Activated B cell treated with CpG ODN at 0.5 μM for 24 hours (primary cell): ENCODE results near the gene TRERF1. TPM values are rescaled to one million over a fixed set of nuclear protein-coding genes. Genes with fewer than 3 reads are reported as not detected.

Source experiments
- ATAC-seq: fragments of 200-7000 bp; cut with Tn5 transposase; one replicate; pipeline ENCODE4 v1.10.0; 2021; ENCODE audit warnings: low read depth, mild to moderate bottlenecking, moderate library complexity
- CTCF ChIA-PET: fragments of 350-600 bp; sonication (Branson Sonifier 250); formaldehyde crosslinking; loops from one replicate; lab custom pipeline; 2021; ENCODE audit warnings: antibody characterized with exemption; lab: Charles Lee
- POLR2A ChIA-PET: fragments of 350-600 bp; sonication (Branson Sonifier 250); formaldehyde crosslinking; loops from one replicate; lab custom pipeline; 2021; ENCODE audit warnings: antibody characterized with exemption; lab: Charles Lee
- DNase-seq: peaks from one replicate; pipeline ENCODE4 v3.0.0; 2022
- H3K27ac Mint-ChIP-seq: one replicate; pipeline ENCODE4 v1.8.0; 2020; ENCODE audit warnings: mixed read lengths
- H3K27me3 Mint-ChIP-seq: one replicate; pipeline ENCODE4 v1.8.0; 2021; ENCODE audit warnings: mixed read lengths
- H3K36me3 Mint-ChIP-seq: one replicate; pipeline ENCODE4 v1.8.0; 2021; ENCODE audit warnings: low read depth, mixed read lengths
- H3K4me1 Mint-ChIP-seq: one replicate; pipeline ENCODE4 v1.8.0; 2021; ENCODE audit warnings: mixed read lengths
- H3K4me3 Mint-ChIP-seq: one replicate; pipeline ENCODE4 v1.8.0; 2020; ENCODE audit warnings: mild to moderate bottlenecking, mixed read lengths
- H3K9me3 Mint-ChIP-seq: one replicate; pipeline ENCODE4 v1.8.0; 2020; ENCODE audit warnings: mixed read lengths
- CTCF ChIP-seq: fragments of 200-600 bp; IDR thresholded peaks from one replicate; pipeline ENCODE4 v1.8.0; 2022; ENCODE audit warnings: antibody characterized with exemption, mild to moderate bottlenecking
- intact Hi-C: fragments of 100-400 bp; cut with micrococcal nuclease; formaldehyde crosslinking; loops from one replicate; pipeline ENCODE4 v1.15.1; 2024
- total RNA-seq: library from RNA; stranded (reverse); gene quantifications from 2 replicates; pipeline ENCODE4 v1.2.3, GENCODE V29; 2022

The TRERF1 gene
- total RNA-seq, 1 donor from 2014 or later, result 4.1 TPM

- Mint-ChIP-seq H3K4me1 (peaks cover 10% of the 10 kb centered on the region), H3K27me3 (no peaks in the 10 kb centered on the region), H3K4me3 (no peak overlapping the region), H3K27ac (no peak overlapping the region), H3K9me3 (peaks cover 2% of the 10 kb centered on the region), H3K36me3 (no peaks in the 10 kb centered on the region)
- ATAC-seq (no peak), DNase-seq (no peak)
- intact Hi-C loops, result no loop called here
- TF ChIP-seq CTCF, result no peak
- ChIA-PET CTCF (interaction anchor here (1.0 kb wide), 1 partner anchor 266 kb away, joined by 3 read pairs; no protein-coding TSS in a partner anchor), POLR2A (no interaction called here)
Observed at GRCh38 chr6:42281570-42281969, 170.2 kb downstream of the TRERF1 start.

GRCh38 chr6:42280966-42281533 is 170.7 kb downstream of the TRERF1 start:
- intact Hi-C loops, result no loop called here
- TF ChIP-seq CTCF, result no peak
- Mint-ChIP-seq H3K9me3 (peaks cover 2% of the 10 kb centered on the region), H3K4me3 (no peak overlapping the region), H3K27me3 (no peaks in the 10 kb centered on the region), H3K4me1 (peaks cover 10% of the 10 kb centered on the region), H3K36me3 (no peaks in the 10 kb centered on the region), H3K27ac (no peak overlapping the region)
- DNase-seq, result no peak
- POLR2A ChIA-PET, result interaction anchor here (0.6 kb wide), 1 partner anchor 449 kb away, joined by 3 read pairs; no protein-coding TSS in a partner anchor
- CTCF ChIA-PET, result interaction anchor here (1.0 kb wide), 1 partner anchor 266 kb away, joined by 3 read pairs; no protein-coding TSS in a partner anchor
- ATAC-seq, result no peak

- H3K36me3 Mint-ChIP-seq, result no peaks in the 10 kb centered on the region
- no peaks in the 10 kb centered on the region for H3K27me3 Mint-ChIP-seq
- no peak for DNase-seq
- ATAC-seq, result no peak
- H3K4me1 Mint-ChIP-seq, result peaks cover 10% of the 10 kb centered on the region
- intact Hi-C loops, result no loop called here
- CTCF ChIA-PET, result no interaction called here
- H3K4me3 Mint-ChIP-seq, result no peak overlapping the region
- TF ChIP-seq CTCF, result no peak
- peaks cover 2% of the 10 kb centered on the region for H3K9me3 Mint-ChIP-seq
- POLR2A ChIA-PET, result no interaction called here
- no peak overlapping the region for H3K27ac Mint-ChIP-seq
Observed at GRCh38 chr6:42279966-42280629, 171.6 kb downstream of the TRERF1 start.

- intact Hi-C loops, result no loop called here
- Mint-ChIP-seq H3K4me3 (no peak overlapping the region), H3K4me1 (peaks cover 10% of the 10 kb centered on the region), H3K27me3 (no peaks in the 10 kb centered on the region), H3K27ac (no peak overlapping the region), H3K36me3 (no peaks in the 10 kb centered on the region), H3K9me3 (peaks cover 2% of the 10 kb centered on the region)
- POLR2A ChIA-PET, result no interaction called here
- CTCF ChIA-PET, result no interaction called here
- ATAC-seq (no peak), DNase-seq (no peak)
- no peak for TF ChIP-seq CTCF
Observed at GRCh38 chr6:42279144-42279781, 172.5 kb downstream of the TRERF1 start.

- H3K27ac Mint-ChIP-seq, result no peak overlapping the region
- ChIA-PET CTCF (no interaction called here), POLR2A (no interaction called here)
- TF ChIP-seq CTCF, result no peak
- ATAC-seq (no peak), DNase-seq (no peak)
- peaks cover 2% of the 10 kb centered on the region for H3K9me3 Mint-ChIP-seq
- intact Hi-C loops, result no loop called here
- H3K36me3 Mint-ChIP-seq, result no peaks in the 10 kb centered on the region
- no peaks in the 10 kb centered on the region for H3K27me3 Mint-ChIP-seq
- no peak overlapping the region for H3K4me3 Mint-ChIP-seq
- peaks cover 10% of the 10 kb centered on the region for H3K4me1 Mint-ChIP-seq
Observed at GRCh38 chr6:42278131-42278853, 173.4 kb downstream of the TRERF1 start.
